ENCODE measurements around the gene SUGP1. TPM values are rescaled to one million over a fixed set of nuclear protein-coding genes. Genes with fewer than 3 reads are reported as not detected.
"Not testable (repeated sequence)": the region's sequence is repeated elsewhere in the genome, so short reads cannot be mapped to it uniquely, and the experiment has no call there.

SUGP1 gene
- total and polyA plus RNA-seq, 2 experiments from 2014 or later, result 13.1 to 43.7 TPM

GRCh38 chr19:19257137-19257536 is 63.2 kb downstream of the SUGP1 start:
- H3K4me2 ChIP-seq, result no peak overlapping the region
- H3K4me3 ChIP-seq, result no peak overlapping the region
- no peak overlapping the region for H3K27ac ChIP-seq
- no peak for DNase-seq (ENCODE audit: low spot score)
- no peaks in the 10 kb centered on the region for H4K20me1 ChIP-seq (ENCODE audit: insufficient read depth, poor library complexity, severe bottlenecking)
- H3K4me1 ChIP-seq (ENCODE audit: insufficient read depth), result no peaks in the 10 kb centered on the region
- H3K36me3 ChIP-seq (replicated peaks; ENCODE audit: insufficient read depth, low read depth), result no peaks in the 10 kb centered on the region
- no peak overlapping the region for H2AFZ ChIP-seq
- H3K79me2 ChIP-seq, result no peaks in the 10 kb centered on the region
- no peak for TF ChIP-seq EZH2 (IDR thresholded peaks at IDR 0.05; ENCODE audit: borderline replicate concordance)
- TF ChIP-seq EZH2phosphoT487 (IDR thresholded peaks at IDR 0.05; ENCODE audit: low read depth, severe bottlenecking, unreplicated experiment), result no peak
- TF ChIP-seq CTCF (IDR thresholded peaks at IDR 0.05; ENCODE audit: poor library complexity), result no peak
- H3K9me3 ChIP-seq (ENCODE audit: low read depth), result no peaks in the 10 kb centered on the region
- WGBS (ENCODE audit: low lambda C conversion rate, missing lambda C conversion rate), result 89% methylated on average over 14 of the region's 14 CpGs
- no peaks in the 10 kb centered on the region for H3K9me2 ChIP-seq (replicated peaks; ENCODE audit: insufficient read depth)
- H3K27me3 ChIP-seq, result peaks cover 27% of the 10 kb centered on the region

GRCh38 chr19:19256072-19256969 is 64.0 kb downstream of the SUGP1 start:
- no peaks in the 10 kb centered on the region for H3K79me2 ChIP-seq
- no peak overlapping the region for H3K4me2 ChIP-seq
- no peaks in the 10 kb centered on the region for H3K9me2 ChIP-seq (replicated peaks; ENCODE audit: insufficient read depth)
- no peak overlapping the region for H3K4me3 ChIP-seq
- no peaks in the 10 kb centered on the region for H4K20me1 ChIP-seq (ENCODE audit: insufficient read depth, poor library complexity, severe bottlenecking)
- TF ChIP-seq EZH2 (IDR thresholded peaks at IDR 0.05; ENCODE audit: borderline replicate concordance), result no peak
- no peak for TF ChIP-seq EZH2phosphoT487 (IDR thresholded peaks at IDR 0.05; ENCODE audit: low read depth, severe bottlenecking, unreplicated experiment)
- no peak for TF ChIP-seq CTCF (IDR thresholded peaks at IDR 0.05; ENCODE audit: poor library complexity)
- H3K27ac ChIP-seq, result no peak overlapping the region
- no peaks in the 10 kb centered on the region for H3K4me1 ChIP-seq (ENCODE audit: insufficient read depth)
- DNase-seq (ENCODE audit: low spot score), result no peak
- no peaks in the 10 kb centered on the region for H3K9me3 ChIP-seq (ENCODE audit: low read depth)
- H2AFZ ChIP-seq, result no peak overlapping the region
- H3K36me3 ChIP-seq (replicated peaks; ENCODE audit: insufficient read depth, low read depth), result no peaks in the 10 kb centered on the region
- WGBS (ENCODE audit: low lambda C conversion rate, missing lambda C conversion rate), result 76% methylated on average over 17 of the region's 17 CpGs
- H3K27me3 ChIP-seq, result peaks cover 27% of the 10 kb centered on the region

- WGBS (ENCODE audit: low lambda C conversion rate, missing lambda C conversion rate), result 92% methylated on average over 6 of the region's 6 CpGs
- H3K36me3 ChIP-seq (replicated peaks; ENCODE audit: insufficient read depth, low read depth); H3K27ac ChIP-seq; H3K4me3 ChIP-seq; H3K4me2 ChIP-seq; H2AFZ ChIP-seq; H3K79me2 ChIP-seq; DNase-seq (ENCODE audit: low spot score); H3K9me3 ChIP-seq (ENCODE audit: low read depth); H3K9me2 ChIP-seq (replicated peaks; ENCODE audit: insufficient read depth); H4K20me1 ChIP-seq (ENCODE audit: insufficient read depth, poor library complexity, severe bottlenecking); H3K4me1 ChIP-seq (ENCODE audit: insufficient read depth): not testable (repeated sequence)
- peaks cover 31% of the 10 kb centered on the region for H3K27me3 ChIP-seq
These were observed 66.9 kb downstream of the SUGP1 start for GRCh38 chr19:19253409-19253808.

- H3K4me3 ChIP-seq, result no peak overlapping the region
- no peak overlapping the region for H2AFZ ChIP-seq
- DNase-seq (ENCODE audit: low spot score), result no peak
- WGBS (ENCODE audit: low lambda C conversion rate, missing lambda C conversion rate), result 77% methylated on average over 5 of the region's 5 CpGs
- no peaks in the 10 kb centered on the region for H4K20me1 ChIP-seq (ENCODE audit: insufficient read depth, poor library complexity, severe bottlenecking)
- TF ChIP-seq EZH2phosphoT487 (IDR thresholded peaks at IDR 0.05; ENCODE audit: low read depth, severe bottlenecking, unreplicated experiment), result no peak
- TF ChIP-seq EZH2 (IDR thresholded peaks at IDR 0.05; ENCODE audit: borderline replicate concordance), result no peak
- no peak for TF ChIP-seq CTCF (IDR thresholded peaks at IDR 0.05; ENCODE audit: poor library complexity)
- H3K79me2 ChIP-seq, result no peaks in the 10 kb centered on the region
- no peaks in the 10 kb centered on the region for H3K36me3 ChIP-seq (replicated peaks; ENCODE audit: insufficient read depth, low read depth)
- H3K9me3 ChIP-seq (ENCODE audit: low read depth), result no peaks in the 10 kb centered on the region
- no peaks in the 10 kb centered on the region for H3K9me2 ChIP-seq (replicated peaks; ENCODE audit: insufficient read depth)
- no peak overlapping the region for H3K27ac ChIP-seq
- no peak overlapping the region for H3K4me2 ChIP-seq
- peaks cover 29% of the 10 kb centered on the region for H3K27me3 ChIP-seq
- H3K4me1 ChIP-seq (ENCODE audit: insufficient read depth), result no peaks in the 10 kb centered on the region
These were observed 70.0 kb downstream of the SUGP1 start for GRCh38 chr19:19250196-19250801.
